Urinary bladder (tissue), 4 donors: Measurements from ENCODE around the gene MYT1. TPM values are rescaled to one million over a fixed set of nuclear protein-coding genes. Genes with fewer than 3 reads are reported as not detected.

Source experiments
- DNase-seq: peaks from one replicate; pipeline ENCODE4 v3.0.0-alpha.2; 2015; ENCODE audit errors: extremely low spot score
- H3K27ac ChIP-seq: one replicate; pipeline ENCODE4 v1.5.1; 2013; ENCODE audit warnings: low read depth, mild to moderate bottlenecking, moderate library complexity
- H3K36me3 ChIP-seq: one replicate; pipeline ENCODE4 v1.6.1; 2013; ENCODE audit warnings: mild to moderate bottlenecking, moderate library complexity; ENCODE audit not compliant: insufficient read depth
- H3K4me1 ChIP-seq: one replicate; pipeline ENCODE4 v1.6.1; 2013; ENCODE audit warnings: mild to moderate bottlenecking, moderate library complexity; ENCODE audit not compliant: insufficient read depth
- H3K4me3 ChIP-seq: one replicate; pipeline ENCODE4 v1.5.1; 2013; ENCODE audit warnings: low read depth, low read length
- WGBS: extraction: QIAGEN DNeasy Blood & Tissue Kit; methylation state at CpG from one replicate; pipeline ENCODE4 v1.1.7; 2013; 5-methylcytosine and 5-hydroxymethylcytosine counted together
- polyA plus RNA-seq: library from polyadenylated mRNA; stranded (reverse); fragments of 200-250 nt; gene quantifications from one replicate; pipeline ENCODE4 v1.2.3, GENCODE V29; 2013
- total RNA-seq: library from RNA; depleted of rRNA; stranded (reverse); fragments of >200 nt; gene quantifications from one replicate; pipeline ENCODE4 v1.2.3, GENCODE V29; 2014
- donor health status: healthy with polysubstance abuse.
- donor health status: healthy.

MYT1 gene
- total and polyA plus RNA-seq, 2 donors: 0.13 to 0.48 TPM

GRCh38 chr20:64240243-64241015 lies 76.2 kb downstream of the MYT1 start:
- H3K4me3 ChIP-seq: no peak overlapping the region
- no peaks in the 10 kb centered on the region for H3K36me3 ChIP-seq
- WGBS: 86% methylated on average over 26 of the region's 26 CpGs
- H3K27ac ChIP-seq: no peak overlapping the region
- DNase-seq: no peak
- H3K4me1 ChIP-seq: no peaks in the 10 kb centered on the region

- no peaks in the 10 kb centered on the region for H3K4me1 ChIP-seq
- H3K4me3 ChIP-seq: no peak overlapping the region
- no peak for DNase-seq
- 69% methylated on average over 8 of the region's 8 CpGs for WGBS
- H3K27ac ChIP-seq: no peak overlapping the region
- H3K36me3 ChIP-seq: no peaks in the 10 kb centered on the region
Observed at GRCh38 chr20:64241061-64241460, 76.8 kb downstream of the MYT1 start.

DNA sequence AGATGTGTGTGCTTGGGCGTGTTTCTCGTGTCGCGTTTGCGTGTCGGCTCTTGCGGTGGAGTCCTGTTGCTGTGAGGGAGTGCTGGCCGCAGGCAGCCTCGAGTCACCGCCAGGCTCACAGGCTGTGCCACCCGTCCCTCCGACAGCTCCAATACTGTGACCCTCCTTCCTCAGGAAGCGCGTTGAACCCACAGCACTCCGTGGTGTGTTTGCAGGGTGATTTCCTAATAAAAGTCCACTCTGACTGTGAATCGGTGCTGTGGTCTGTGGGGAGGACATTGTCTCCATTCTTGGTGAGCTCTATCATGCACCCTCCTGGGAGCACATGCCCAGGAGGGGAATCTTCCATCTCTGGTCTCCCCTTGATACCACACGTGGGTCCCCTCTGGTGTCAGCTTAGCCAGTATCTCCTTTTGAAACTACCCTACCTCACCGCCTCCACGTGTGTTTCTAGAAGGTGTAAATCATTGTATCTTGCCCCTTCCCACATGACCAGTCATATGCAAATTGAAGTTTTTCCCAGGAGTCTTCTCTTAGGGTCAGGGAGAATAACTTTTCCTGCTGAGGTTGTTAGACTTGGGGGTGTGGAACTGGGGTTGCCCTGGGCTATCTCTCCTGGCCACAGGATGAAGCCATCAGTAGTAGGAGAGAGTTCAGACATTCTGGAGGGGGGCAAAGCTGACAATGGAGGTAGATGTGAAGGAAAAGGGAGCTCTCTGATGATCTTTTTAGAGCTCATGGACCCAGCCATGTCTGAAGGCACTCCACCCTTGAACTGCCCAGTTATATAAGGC lies 77.9 kb downstream of the MYT1 start:
- no peak overlapping the region for H3K27ac ChIP-seq
- H3K4me3 ChIP-seq: no peak overlapping the region
- 82% methylated on average over 19 of the region's 19 CpGs for WGBS
- no peaks in the 10 kb centered on the region for H3K36me3 ChIP-seq
- DNase-seq: no peak
- H3K4me1 ChIP-seq: no peaks in the 10 kb centered on the region

DNA sequence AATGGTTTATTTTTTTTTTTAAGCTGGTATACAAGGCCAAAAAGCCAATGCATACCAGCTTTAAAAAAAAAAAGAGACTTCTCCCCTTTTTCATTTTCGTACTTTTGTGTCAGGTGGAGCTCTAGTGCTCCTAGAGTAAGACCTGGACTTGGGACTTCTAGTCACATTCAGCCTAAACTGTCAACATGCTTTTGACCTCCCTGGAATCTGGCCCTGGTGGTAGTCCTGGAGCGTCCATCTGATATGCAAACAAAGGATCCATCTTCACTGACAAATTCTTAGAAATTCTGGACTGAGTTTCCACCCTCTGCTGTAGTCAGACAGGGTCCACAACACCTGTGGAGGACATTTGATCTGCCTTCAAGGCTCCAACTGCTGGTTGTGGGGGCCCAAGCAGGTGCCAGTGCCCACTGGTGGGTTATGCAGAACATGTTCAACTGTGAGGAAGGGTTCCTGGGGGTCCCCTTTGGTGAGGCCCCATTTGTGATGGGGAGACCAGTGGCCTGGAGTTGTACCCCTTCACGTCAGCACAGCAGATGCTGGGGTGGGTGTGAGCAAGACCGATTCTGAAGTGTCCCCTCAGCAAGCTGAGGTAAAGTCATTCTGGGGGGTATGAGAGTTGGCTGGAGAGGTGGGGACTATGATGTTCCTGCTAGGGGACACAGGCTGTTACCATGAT lies 78.7 kb downstream of the MYT1 start:
- no peaks in the 10 kb centered on the region for H3K4me1 ChIP-seq
- no peak overlapping the region for H3K4me3 ChIP-seq
- DNase-seq: no peak
- no peaks in the 10 kb centered on the region for H3K36me3 ChIP-seq
- H3K27ac ChIP-seq: no peak overlapping the region
- 79% methylated on average over 4 of the region's 4 CpGs for WGBS

- Histone ChIP-seq H3K4me1 (no peaks in the 10 kb centered on the region), H3K36me3 (no peaks in the 10 kb centered on the region), H3K4me3 (no peak overlapping the region), H3K27ac (no peak overlapping the region)
- WGBS: 70% methylated on average over 2 of the region's 2 CpGs
- DNase-seq: no peak
Observed at GRCh38 chr20:64244281-64244805, 80.1 kb downstream of the MYT1 start.

GRCh38 chr20:64244870-64245603 lies 80.8 kb downstream of the MYT1 start:
- Histone ChIP-seq H3K4me1 (no peaks in the 10 kb centered on the region), H3K27ac (no peak overlapping the region), H3K36me3 (no peaks in the 10 kb centered on the region), H3K4me3 (no peak overlapping the region)
- no peak for DNase-seq
- 55% methylated on average over 8 of the region's 8 CpGs for WGBS

GRCh38 chr20:64245746-64246595 lies 81.7 kb downstream of the MYT1 start:
- Histone ChIP-seq H3K4me3 (no peak overlapping the region), H3K36me3 (no peaks in the 10 kb centered on the region), H3K27ac (no peak overlapping the region), H3K4me1 (no peaks in the 10 kb centered on the region)
- 85% methylated on average over 9 of the region's 9 CpGs for WGBS
- no peak for DNase-seq

DNA sequence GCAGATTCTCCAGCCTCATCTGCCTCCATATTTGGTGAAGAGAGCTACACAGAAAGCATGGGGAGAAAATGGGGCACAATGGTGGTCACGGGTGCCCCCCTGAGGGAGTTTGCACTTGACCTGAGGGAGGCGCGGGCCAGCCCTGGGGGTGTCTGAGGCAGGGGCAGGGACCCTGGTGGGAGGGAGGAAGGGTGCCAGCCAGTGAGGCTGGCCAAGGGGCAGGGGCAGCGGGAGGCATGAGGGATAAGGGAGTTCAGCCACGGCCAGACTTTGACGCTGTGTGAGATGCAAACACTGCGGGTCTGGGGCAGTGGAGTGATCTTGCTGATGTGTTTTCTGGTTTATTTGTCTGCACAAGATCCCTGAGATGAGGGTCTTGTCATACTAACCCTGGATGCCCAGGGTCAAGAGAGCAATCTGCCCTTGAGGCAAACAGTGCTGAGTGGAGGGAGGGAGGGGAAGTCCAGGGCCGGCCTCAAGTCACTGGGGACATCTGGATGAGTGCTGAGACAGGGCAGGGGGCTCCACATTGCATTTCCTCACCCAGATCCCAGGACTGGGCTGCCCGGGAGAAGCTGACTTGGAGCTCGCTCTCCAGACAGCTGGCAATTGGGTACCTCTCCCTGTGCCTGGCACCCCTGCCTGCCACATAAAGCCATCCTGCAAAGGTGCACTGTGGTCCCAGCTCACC lies 82.5 kb downstream of the MYT1 start:
- H3K4me1 ChIP-seq: no peaks in the 10 kb centered on the region
- H3K36me3 ChIP-seq: no peaks in the 10 kb centered on the region
- no peak overlapping the region for H3K4me3 ChIP-seq
- no peak for DNase-seq
- H3K27ac ChIP-seq: no peak overlapping the region
- 75% methylated on average over 10 of the region's 10 CpGs for WGBS

DNA sequence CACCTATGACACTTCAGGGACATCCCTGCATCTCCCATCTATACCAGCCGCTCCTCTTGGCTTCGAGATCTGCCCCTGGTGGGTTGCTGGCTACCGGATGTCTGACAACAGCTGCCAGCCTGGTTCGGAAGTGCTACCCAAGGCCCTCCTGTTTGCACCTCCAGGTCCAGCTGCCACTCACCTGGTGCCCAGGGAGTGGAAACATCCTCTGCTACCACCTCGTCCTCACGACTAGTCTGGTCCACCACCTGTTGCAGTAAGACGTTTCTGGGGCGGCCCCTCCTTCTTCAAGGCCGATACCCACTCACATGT lies 83.0 kb downstream of the MYT1 start:
- no peaks in the 10 kb centered on the region for H3K36me3 ChIP-seq
- 86% methylated on average over 9 of the region's 9 CpGs for WGBS
- no peaks in the 10 kb centered on the region for H3K4me1 ChIP-seq
- no peak for DNase-seq
- no peak overlapping the region for H3K4me3 ChIP-seq
- no peak overlapping the region for H3K27ac ChIP-seq

DNA sequence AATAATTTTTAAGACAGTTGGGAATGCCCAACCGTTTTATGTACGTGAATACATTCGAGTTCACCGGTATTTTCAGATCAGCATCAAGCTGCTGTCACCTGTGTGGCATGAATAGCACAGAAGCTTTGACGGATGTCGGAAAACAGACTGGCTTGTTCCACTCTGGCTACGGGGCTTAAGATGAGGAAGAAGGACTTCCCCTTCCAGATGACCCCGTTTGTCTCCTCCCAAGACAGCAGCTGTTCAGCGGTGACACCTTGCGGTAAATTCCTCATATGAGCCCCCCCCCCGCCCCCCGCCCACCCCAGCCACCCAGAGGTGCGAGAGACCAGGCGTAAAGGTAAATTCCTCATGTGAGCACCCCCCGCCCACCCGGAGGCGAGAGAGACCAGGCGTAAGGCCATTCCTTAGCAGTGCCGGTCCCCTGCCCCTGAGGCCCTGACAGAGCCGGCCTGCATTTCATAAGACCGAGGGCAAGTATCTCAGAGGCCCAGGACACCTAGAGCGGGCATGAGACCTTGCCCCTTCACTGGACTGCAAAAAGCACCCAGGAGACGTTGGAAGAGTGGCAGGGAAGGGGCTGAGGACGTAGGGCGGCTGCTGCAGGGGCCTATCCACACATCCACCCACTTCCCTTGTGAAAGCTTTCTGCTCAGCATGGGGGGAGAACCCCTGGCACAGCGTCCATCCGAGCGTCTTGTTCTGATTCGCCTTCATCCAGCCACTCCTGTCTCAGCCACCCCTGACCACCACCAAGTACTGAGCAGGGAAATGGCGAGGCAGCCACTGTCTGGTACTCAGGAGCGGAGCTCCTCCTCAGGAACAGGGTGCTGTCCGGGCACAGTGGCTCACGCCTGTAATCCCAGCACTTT lies 84.0 kb downstream of the MYT1 start:
- no peak for DNase-seq
- 58% methylated on average over 33 of the region's 33 CpGs for WGBS
- Histone ChIP-seq H3K36me3 (no peaks in the 10 kb centered on the region), H3K27ac (no peak overlapping the region), H3K4me1 (no peaks in the 10 kb centered on the region), H3K4me3 (no peak overlapping the region)

DNA sequence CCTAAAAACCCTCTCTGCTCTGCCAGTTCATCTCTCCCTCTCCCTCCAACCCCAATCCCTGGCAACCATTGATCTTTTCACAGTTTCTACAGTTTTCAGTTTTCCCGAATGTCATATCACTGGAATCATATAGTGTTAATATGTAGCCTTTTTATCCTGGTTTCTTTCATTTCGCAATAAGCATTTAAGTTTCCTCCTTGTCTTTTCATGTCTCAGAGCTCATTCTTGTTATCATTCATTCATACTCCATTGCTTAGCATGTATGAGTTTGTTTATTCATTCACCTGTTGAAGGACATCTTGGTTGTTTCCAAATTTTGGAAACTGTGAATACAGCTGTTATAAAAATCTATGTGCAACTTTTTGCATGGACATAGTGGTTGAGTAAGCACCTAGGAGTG lies 85.8 kb downstream of the MYT1 start:
- WGBS: 79% methylated on average over 2 of the region's 2 CpGs
- H3K4me1 ChIP-seq: no peaks in the 10 kb centered on the region
- no peak for DNase-seq
- H3K36me3 ChIP-seq: no peaks in the 10 kb centered on the region
- no peak overlapping the region for H3K27ac ChIP-seq
- H3K4me3 ChIP-seq: no peak overlapping the region
